Thyroid gland (tissue), 4 donors: ENCODE data around the gene IMMT. TPM values are rescaled to one million over a fixed set of nuclear protein-coding genes. Genes with fewer than 3 reads are reported as not detected.
"Not testable (repeated sequence)": the region's sequence is repeated elsewhere in the genome, so short reads cannot be mapped to it uniquely, and the experiment has no call there.

Experiments used
- DNase-seq, 2 donors: peaks; one replicate each; pipeline ENCODE4 v3.0.0-alpha.2; 2019
- H3K27ac ChIP-seq, 3 donors: fragments of 200-600 bp; sonication (generic); 1 replicate in 2 of 3; 2 replicates in 1 of 3; pipeline ENCODE4 v1.5.1; 2016 to 2019; ENCODE audit warnings: mild to moderate bottlenecking in 1 of 3, moderate library complexity in 1 of 3
- H3K27me3 ChIP-seq: fragments of 200-600 bp; sonication (generic); one replicate; pipeline ENCODE4 v1.5.1; 2019
- H3K36me3 ChIP-seq, 2 donors: fragments of 200-600 bp; sonication (generic); one replicate each; pipeline ENCODE4 v1.5.1; 2016 to 2019
- H3K4me1 ChIP-seq, 2 donors: fragments of 200-600 bp; sonication (generic); one replicate each; pipeline ENCODE4 v1.5.1; 2017 to 2019
- H3K4me3 ChIP-seq, 3 donors: fragments of 200-600 bp; sonication (generic); replicated peaks in 1 of 3; 1 replicate in 2 of 3; 2 replicates in 1 of 3; pipeline ENCODE4 v1.5.1; 2016; ENCODE audit warnings: mild to moderate bottlenecking in 1 of 3
- H3K9me3 ChIP-seq: fragments of 200-600 bp; sonication (generic); one replicate; pipeline ENCODE4 v1.5.1; 2017
- CTCF ChIP-seq, 6 experiments: fragments of 200-600 bp in 3 of 6; fragments of 450-650 bp in 3 of 6; sonication (generic) in 3 of 6; IDR thresholded peaks; one replicate each; pipeline ENCODE4 v1.5.1; 2016 to 2019; ENCODE audit warnings: antibody characterized with exemption in 6 of 6, mild to moderate bottlenecking in 2 of 6, inconsistent platforms in 1 of 6, moderate library complexity in 1 of 6
- POLR2A ChIP-seq, 2 donors: fragments of 450-650 bp; IDR thresholded peaks; one replicate each; pipeline ENCODE4 v1.6.1; 2017; ENCODE audit warnings: antibody characterized with exemption in 2 of 2, mild to moderate bottlenecking in 2 of 2, moderate library complexity in 1 of 2
- WGBS, 2 donors: methylation state at CpG; one replicate each; pipeline ENCODE4 v1.1.5; 2017; 5-methylcytosine and 5-hydroxymethylcytosine counted together
- intact Hi-C: fragments of 100-400 bp; cut with DNase I; formaldehyde crosslinking; loops from one replicate; pipeline ENCODE4 v1.15.1; 2023
- total RNA-seq, 4 donors: library from RNA; depleted of rRNA; stranded (reverse); fragments of >200 nt; gene quantifications; one replicate each; pipeline ENCODE4 v1.2.3, GENCODE V29; 2016

The IMMT gene
- total RNA-seq, 4 donors from 2014 or later = 54.0 to 88.2 (median 67.1) TPM

GRCh38 chr2:86230961-86231360, 35.7 kb upstream of the IMMT start:
- no peak for DNase-seq
- no peak for TF ChIP-seq POLR2A (IDR thresholded peaks at IDR 0.05)
- TF ChIP-seq CTCF (IDR thresholded peaks at IDR 0.05) = no peak
- no peak overlapping the region for H3K4me3 ChIP-seq
- no peaks in the 10 kb centered on the region for H3K9me3 ChIP-seq
- no peaks in the 10 kb centered on the region for H3K4me1 ChIP-seq
- H3K27me3 ChIP-seq = no peaks in the 10 kb centered on the region
- intact Hi-C loops = no loop called here
- 69 to 75% methylated on average over 4 to 5 of the region's 5 CpGs for WGBS, 2 donors
- H3K27ac ChIP-seq = no peak overlapping the region
- H3K36me3 ChIP-seq = no peaks in the 10 kb centered on the region

GRCh38 chr2:86229221-86229620, 34.0 kb upstream of the IMMT start:
- 80 to 81% methylated on average over 4 of the region's 4 CpGs for WGBS, 2 donors
- intact Hi-C loops = loop anchor here (10.0 kb wide), 1 partner anchor 136 kb away; no protein-coding TSS in a partner anchor
- no peak overlapping the region for H3K27ac ChIP-seq

GRCh38 chr2:86228574-86228973, 33.3 kb upstream of the IMMT start:
- H3K9me3 ChIP-seq, H3K4me3 ChIP-seq, H3K27ac ChIP-seq, H3K27me3 ChIP-seq, H3K4me1 ChIP-seq, DNase-seq, H3K36me3 ChIP-seq: not testable (repeated sequence)
- WGBS, 2 donors = 95 to 98% methylated on average over 8 of the region's 8 CpGs
- intact Hi-C loops = loop anchor here (10.0 kb wide), 1 partner anchor 136 kb away; no protein-coding TSS in a partner anchor

More at GRCh38 chr2:86229221-86229620, 34.0 kb upstream of the IMMT start:
- Histone ChIP-seq H3K27me3 (no peaks in the 10 kb centered on the region), H3K36me3 (no peaks in the 10 kb centered on the region), H3K9me3 (no peaks in the 10 kb centered on the region), H3K4me3 (no peak overlapping the region), H3K4me1 (no peaks in the 10 kb centered on the region)
- TF ChIP-seq CTCF (IDR thresholded peaks at IDR 0.05) (no peak), POLR2A (IDR thresholded peaks at IDR 0.05) (no peak)
- DNase-seq = no peak

GRCh38 chr2:86227685-86228084, 32.4 kb upstream of the IMMT start:
- WGBS, 2 donors = 96% methylated on average over 2 of the region's 2 CpGs
- H3K27ac ChIP-seq = no peak overlapping the region
- intact Hi-C loops = loop anchor here (10.0 kb wide), 1 partner anchor 137 kb away; no protein-coding TSS in a partner anchor
- H3K27me3 ChIP-seq = no peaks in the 10 kb centered on the region
- H3K4me3 ChIP-seq = no peak overlapping the region
- DNase-seq = no peak
- peaks cover 0 to 3% of the 10 kb centered on the region in 2 donors for H3K4me1 ChIP-seq
- no peaks in the 10 kb centered on the region for H3K9me3 ChIP-seq
- TF ChIP-seq POLR2A (IDR thresholded peaks at IDR 0.05) (no peak), CTCF (IDR thresholded peaks at IDR 0.05) (no peak)
- H3K36me3 ChIP-seq = no peaks in the 10 kb centered on the region

- Histone ChIP-seq H3K36me3 (no peaks in the 10 kb centered on the region), H3K9me3 (no peaks in the 10 kb centered on the region), H3K4me3 (no peak overlapping the region), H3K4me1 (peaks cover 0 to 3% of the 10 kb centered on the region in 2 donors), H3K27ac (no peak overlapping the region), H3K27me3 (no peaks in the 10 kb centered on the region)
- no peak for TF ChIP-seq CTCF (IDR thresholded peaks at IDR 0.05)
- no peak for TF ChIP-seq POLR2A (IDR thresholded peaks at IDR 0.05)
- DNase-seq = no peak
- intact Hi-C loops = loop anchor here (10.0 kb wide), 1 partner anchor 138 kb away; no protein-coding TSS in a partner anchor
- 68 to 80% methylated on average over 6 to 8 of the region's 9 CpGs for WGBS, 2 donors
Observed at GRCh38 chr2:86226636-86227520, 31.6 kb upstream of the IMMT start.
